HepG2 (cell line): Measurements from ENCODE around the gene ABHD6. TPM values are rescaled to one million over a fixed set of nuclear protein-coding genes. Genes with fewer than 3 reads are reported as not detected.

Experiments
- BHLHE40 ChIP-seq: IDR thresholded peaks from 2 replicates; pipeline ENCODE4 v1.6.1; 2011; ENCODE audit warnings: low read length, improper control_type of control experiment
- CHD4 ChIP-seq: fragments of 200-600 bp; sonication (generic); IDR thresholded peaks from 2 replicates; pipeline ENCODE4 v1.7.0; 2017; ENCODE audit warnings: mild to moderate bottlenecking, low read length, borderline replicate concordance
- HDAC1 ChIP-seq: sonication (generic); formaldehyde crosslinking; IDR thresholded peaks from 2 replicates; pipeline ENCODE4 v1.5.1; 2020; ENCODE audit warnings: mild to moderate bottlenecking, missing genetic modification reagents
- HNRNPK ChIP-seq: fragments of 200-400 bp; formaldehyde crosslinking; IDR thresholded peaks from 2 replicates; pipeline ENCODE4 v1.6.1; 2018; ENCODE audit warnings: low read length, low read depth, moderate library complexity, mild to moderate bottlenecking; ENCODE audit not compliant: poor library complexity, severe bottlenecking
- HOXD1 ChIP-seq: sonication (generic); formaldehyde crosslinking; IDR thresholded peaks from 2 replicates; pipeline ENCODE4 v1.5.0; 2020; ENCODE audit warnings: missing genetic modification reagents
- MAF1 ChIP-seq: sonication (generic); formaldehyde crosslinking; IDR thresholded peaks from 2 replicates; pipeline ENCODE4 v1.5.0; 2020; ENCODE audit warnings: missing genetic modification reagents, borderline replicate concordance
- RFXAP ChIP-seq: sonication (generic); formaldehyde crosslinking; IDR thresholded peaks from 2 replicates; pipeline ENCODE4 v1.4.0; 2020; ENCODE audit warnings: missing genetic modification reagents, borderline replicate concordance
- THAP11 ChIP-seq: IDR thresholded peaks from 2 replicates; pipeline ENCODE4 v1.6.1; 2016; ENCODE audit warnings: missing biosample characterization, missing genetic modification reagents
- ZFP36L1 ChIP-seq: sonication (generic); formaldehyde crosslinking; IDR thresholded peaks from 2 replicates; pipeline ENCODE4 v1.8.0; 2022; ENCODE audit warnings: mild to moderate bottlenecking, missing genetic modification reagents, moderate library complexity
- ZNF431 ChIP-seq: sonication (generic); formaldehyde crosslinking; IDR thresholded peaks from 2 replicates; pipeline ENCODE4 v1.9.0; 2022; ENCODE audit warnings: missing genetic modification reagents, low read depth, mild to moderate bottlenecking, borderline replicate concordance
- ZNF543 ChIP-seq: sonication (generic); formaldehyde crosslinking; IDR thresholded peaks from 2 replicates; pipeline ENCODE4 v1.4.0; 2020; ENCODE audit warnings: mild to moderate bottlenecking, missing genetic modification reagents
- ZNF782 ChIP-seq: sonication (generic); formaldehyde crosslinking; IDR thresholded peaks from 2 replicates; pipeline ENCODE4 v1.4.0; 2020; ENCODE audit warnings: missing genetic modification reagents, mild to moderate bottlenecking, borderline replicate concordance
- ZNF792 ChIP-seq: IDR thresholded peaks from 2 replicates; pipeline ENCODE4 v1.6.1; 2016
- polyA plus RNA-seq, 8 experiments: library from polyadenylated mRNA; depleted of rRNA in 3 of 8; stranded (reverse) in 7 of 8; unstranded in 1 of 8; fragments of >200 nt; fragmentation: Illumina TruSeq in 4 of 8; extraction: Trizol in 4 of 8; gene quantifications; 2 replicates each; pipeline versions ENCODE4 v1.2.1 to v1.2.3, GENCODE V29; 2011 to 2016; ENCODE audit warnings: low read depth in 4 of 8, missing spikeins in 1 of 8, mixed read lengths in 1 of 8; ENCODE audit not compliant: insufficient read depth in 1 of 8
- total RNA-seq, 5 experiments: library from RNA; depleted of rRNA; stranded (reverse); fragments of >200 nt; fragmentation: Illumina TruSeq; extraction: Trizol; gene quantifications; 2 replicates each; pipeline ENCODE4 v1.2.3, GENCODE V29; 2016; ENCODE audit warnings: low read depth in 1 of 5
- TF ChIP-seq, protein P1 (sequence below): sonication (generic); formaldehyde crosslinking; IDR thresholded peaks from 2 replicates; pipeline ENCODE4 v1.5.0; 2020; ENCODE audit warnings: missing genetic modification reagents, mild to moderate bottlenecking, borderline replicate concordance
- TF ChIP-seq, protein P2 (sequence below): sonication (generic); formaldehyde crosslinking; IDR thresholded peaks from 2 replicates; pipeline ENCODE4 v1.4.0; 2020; ENCODE audit warnings: missing genetic modification reagents
- TF ChIP-seq, protein P3 (sequence below): sonication (generic); formaldehyde crosslinking; IDR thresholded peaks from 2 replicates; pipeline ENCODE4 v1.9.0; 2021; ENCODE audit warnings: missing genetic modification reagents, mild to moderate bottlenecking, borderline replicate concordance
- TF ChIP-seq, protein P4 (sequence below): sonication (generic); formaldehyde crosslinking; IDR thresholded peaks from 2 replicates; pipeline ENCODE4 v1.4.0; 2020; ENCODE audit warnings: missing genetic modification reagents
- TF ChIP-seq, protein P5 (sequence below): sonication (generic); formaldehyde crosslinking; IDR thresholded peaks from 2 replicates; pipeline ENCODE4 v1.5.0; 2020; ENCODE audit warnings: mild to moderate bottlenecking, missing genetic modification reagents

ABHD6 gene
- total and polyA plus RNA-seq, 2 of the 13 experiments (the other 11 are each of a cell fraction or from before 2014, with no cell fraction given) = 9.0 to 17.2 TPM

- TF ChIP-seq CHD4 (no peak), RFXAP (CRISPR knock-in tag) (no peak), THAP11 (0 out of 2 replicates have a peak, but pooled peaks have one; percentile 33), ZNF543 (0 out of 2 replicates have a peak, but pooled peaks have one; percentile 37), BHLHE40 (peak; percentile 96), ZFP36L1 (CRISPR knock-in tag) (no peak), MAF1 (no peak), HDAC1 (peak; percentile 80), ZNF792 (CRISPR knock-in tag) (no peak), ZNF782 (CRISPR knock-in tag) (0 out of 2 replicates have a peak, but pooled peaks have one; percentile 14), HOXD1 (CRISPR knock-in tag) (0 out of 2 replicates have a peak, but pooled peaks have one; percentile 20), ZNF431 (CRISPR knock-in tag) (no peak), HNRNPK (no peak)
- TF ChIP-seq, protein P1, sequence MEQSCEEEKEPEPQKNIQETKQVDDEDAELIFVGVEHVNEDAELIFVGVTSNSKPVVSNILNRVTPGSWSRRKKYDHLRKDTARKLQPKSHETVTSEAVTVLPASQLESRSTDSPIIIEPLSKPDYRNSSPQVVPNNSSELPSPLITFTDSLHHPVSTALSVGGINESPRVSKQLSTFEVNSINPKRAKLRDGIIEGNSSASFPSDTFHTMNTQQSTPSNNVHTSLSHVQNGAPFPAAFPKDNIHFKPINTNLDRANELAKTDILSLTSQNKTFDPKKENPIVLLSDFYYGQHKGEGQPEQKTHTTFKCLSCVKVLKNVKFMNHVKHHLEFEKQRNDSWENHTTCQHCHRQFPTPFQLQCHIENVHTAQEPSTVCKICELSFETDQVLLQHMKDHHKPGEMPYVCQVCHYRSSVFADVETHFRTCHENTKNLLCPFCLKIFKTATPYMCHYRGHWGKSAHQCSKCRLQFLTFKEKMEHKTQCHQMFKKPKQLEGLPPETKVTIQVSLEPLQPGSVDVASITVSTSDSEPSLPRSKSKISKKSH (CRISPR knock-in tag) = peak; percentile 66; the same call in 1 of the 2 replicates
- TF ChIP-seq, protein P2, sequence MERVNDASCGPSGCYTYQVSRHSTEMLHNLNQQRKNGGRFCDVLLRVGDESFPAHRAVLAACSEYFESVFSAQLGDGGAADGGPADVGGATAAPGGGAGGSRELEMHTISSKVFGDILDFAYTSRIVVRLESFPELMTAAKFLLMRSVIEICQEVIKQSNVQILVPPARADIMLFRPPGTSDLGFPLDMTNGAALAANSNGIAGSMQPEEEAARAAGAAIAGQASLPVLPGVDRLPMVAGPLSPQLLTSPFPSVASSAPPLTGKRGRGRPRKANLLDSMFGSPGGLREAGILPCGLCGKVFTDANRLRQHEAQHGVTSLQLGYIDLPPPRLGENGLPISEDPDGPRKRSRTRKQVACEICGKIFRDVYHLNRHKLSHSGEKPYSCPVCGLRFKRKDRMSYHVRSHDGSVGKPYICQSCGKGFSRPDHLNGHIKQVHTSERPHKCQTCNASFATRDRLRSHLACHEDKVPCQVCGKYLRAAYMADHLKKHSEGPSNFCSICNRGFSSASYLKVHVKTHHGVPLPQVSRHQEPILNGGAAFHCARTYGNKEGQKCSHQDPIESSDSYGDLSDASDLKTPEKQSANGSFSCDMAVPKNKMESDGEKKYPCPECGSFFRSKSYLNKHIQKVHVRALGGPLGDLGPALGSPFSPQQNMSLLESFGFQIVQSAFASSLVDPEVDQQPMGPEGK (CRISPR knock-in tag) = peak; percentile 70
- TF ChIP-seq, protein P3, sequence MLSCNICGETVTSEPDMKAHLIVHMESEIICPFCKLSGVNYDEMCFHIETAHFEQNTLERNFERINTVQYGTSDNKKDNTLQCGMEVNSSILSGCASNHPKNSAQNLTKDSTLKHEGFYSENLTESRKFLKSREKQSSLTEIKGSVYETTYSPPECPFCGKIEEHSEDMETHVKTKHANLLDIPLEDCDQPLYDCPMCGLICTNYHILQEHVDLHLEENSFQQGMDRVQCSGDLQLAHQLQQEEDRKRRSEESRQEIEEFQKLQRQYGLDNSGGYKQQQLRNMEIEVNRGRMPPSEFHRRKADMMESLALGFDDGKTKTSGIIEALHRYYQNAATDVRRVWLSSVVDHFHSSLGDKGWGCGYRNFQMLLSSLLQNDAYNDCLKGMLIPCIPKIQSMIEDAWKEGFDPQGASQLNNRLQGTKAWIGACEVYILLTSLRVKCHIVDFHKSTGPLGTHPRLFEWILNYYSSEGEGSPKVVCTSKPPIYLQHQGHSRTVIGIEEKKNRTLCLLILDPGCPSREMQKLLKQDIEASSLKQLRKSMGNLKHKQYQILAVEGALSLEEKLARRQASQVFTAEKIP = no peak
- TF ChIP-seq, protein P4, sequence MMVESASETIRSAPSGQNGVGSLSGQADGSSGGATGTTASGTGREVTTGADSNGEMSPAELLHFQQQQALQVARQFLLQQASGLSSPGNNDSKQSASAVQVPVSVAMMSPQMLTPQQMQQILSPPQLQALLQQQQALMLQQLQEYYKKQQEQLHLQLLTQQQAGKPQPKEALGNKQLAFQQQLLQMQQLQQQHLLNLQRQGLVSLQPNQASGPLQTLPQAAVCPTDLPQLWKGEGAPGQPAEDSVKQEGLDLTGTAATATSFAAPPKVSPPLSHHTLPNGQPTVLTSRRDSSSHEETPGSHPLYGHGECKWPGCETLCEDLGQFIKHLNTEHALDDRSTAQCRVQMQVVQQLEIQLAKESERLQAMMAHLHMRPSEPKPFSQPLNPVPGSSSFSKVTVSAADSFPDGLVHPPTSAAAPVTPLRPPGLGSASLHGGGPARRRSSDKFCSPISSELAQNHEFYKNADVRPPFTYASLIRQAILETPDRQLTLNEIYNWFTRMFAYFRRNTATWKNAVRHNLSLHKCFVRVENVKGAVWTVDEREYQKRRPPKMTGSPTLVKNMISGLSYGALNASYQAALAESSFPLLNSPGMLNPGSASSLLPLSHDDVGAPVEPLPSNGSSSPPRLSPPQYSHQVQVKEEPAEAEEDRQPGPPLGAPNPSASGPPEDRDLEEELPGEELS (CRISPR knock-in tag) = 0 out of 2 replicates have a peak, but pooled peaks have one; percentile 33
- TF ChIP-seq, protein P5, sequence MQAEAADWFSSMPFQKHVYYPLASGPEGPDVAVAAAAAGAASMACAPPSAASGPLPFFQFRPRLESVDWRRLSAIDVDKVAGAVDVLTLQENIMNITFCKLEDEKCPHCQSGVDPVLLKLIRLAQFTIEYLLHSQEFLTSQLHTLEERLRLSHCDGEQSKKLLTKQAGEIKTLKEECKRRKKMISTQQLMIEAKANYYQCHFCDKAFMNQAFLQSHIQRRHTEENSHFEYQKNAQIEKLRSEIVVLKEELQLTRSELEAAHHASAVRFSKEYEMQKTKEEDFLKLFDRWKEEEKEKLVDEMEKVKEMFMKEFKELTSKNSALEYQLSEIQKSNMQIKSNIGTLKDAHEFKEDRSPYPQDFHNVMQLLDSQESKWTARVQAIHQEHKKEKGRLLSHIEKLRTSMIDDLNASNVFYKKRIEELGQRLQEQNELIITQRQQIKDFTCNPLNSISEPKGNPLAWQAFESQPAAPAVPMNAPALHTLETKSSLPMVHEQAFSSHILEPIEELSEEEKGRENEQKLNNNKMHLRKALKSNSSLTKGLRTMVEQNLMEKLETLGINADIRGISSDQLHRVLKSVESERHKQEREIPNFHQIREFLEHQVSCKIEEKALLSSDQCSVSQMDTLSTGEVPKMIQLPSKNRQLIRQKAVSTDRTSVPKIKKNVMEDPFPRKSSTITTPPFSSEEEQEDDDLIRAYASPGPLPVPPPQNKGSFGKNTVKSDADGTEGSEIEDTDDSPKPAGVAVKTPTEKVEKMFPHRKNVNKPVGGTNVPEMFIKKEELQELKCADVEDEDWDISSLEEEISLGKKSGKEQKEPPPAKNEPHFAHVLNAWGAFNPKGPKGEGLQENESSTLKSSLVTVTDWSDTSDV = no peak
Observed at GRCh38 chr3:58237941-58238681, 519 bp downstream of the ABHD6 start (continued).
